ENCODE data around the gene SCAPER. TPM values are rescaled to one million over a fixed set of nuclear protein-coding genes. Genes with fewer than 3 reads are reported as not detected.

The SCAPER gene
- total RNA-seq, 1 experiment from 2014 or later = 14.7 TPM

DNA sequence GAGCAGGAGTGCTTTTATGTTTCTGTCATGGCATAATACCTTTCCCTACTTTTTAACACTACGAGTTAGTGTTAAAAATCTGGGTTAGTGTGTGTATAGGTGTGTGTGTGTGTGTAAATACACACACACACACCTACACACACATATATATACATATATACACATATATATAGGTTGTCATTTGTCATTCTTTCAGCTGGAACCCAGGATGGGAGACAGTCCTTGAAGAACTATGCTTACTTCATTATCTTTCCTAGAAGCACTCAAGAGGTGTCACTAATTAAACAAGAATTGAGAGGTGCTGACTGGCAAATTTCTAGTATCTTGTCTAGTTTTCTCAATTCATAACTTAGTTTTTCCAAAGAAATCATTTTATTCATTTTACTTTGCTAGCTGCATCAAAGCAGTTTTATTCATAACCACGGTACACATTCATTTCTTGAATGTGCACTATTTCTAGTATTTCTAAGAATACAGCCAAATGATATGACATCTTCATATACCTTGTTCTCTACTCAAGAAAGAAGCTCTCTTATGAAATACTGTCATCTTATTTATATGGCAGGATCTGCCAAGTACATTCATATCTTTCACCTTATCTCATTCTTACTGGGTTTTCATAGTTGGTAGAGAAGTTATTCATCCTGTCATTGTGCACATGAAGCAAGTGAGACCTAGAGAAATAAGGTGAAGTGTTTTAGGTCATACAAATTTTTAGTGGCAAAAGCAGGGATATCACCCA is 522.0 kb downstream of the SCAPER start:
- H3K9me3 ChIP-seq (ENCODE audit: control insufficient read depth in 1 of 2, insufficient read depth in 1 of 2, low read depth in 1 of 2, low read length in 2 of 2) = no peaks in the 10 kb centered on the region
- TF ChIP-seq, protein P1, sequence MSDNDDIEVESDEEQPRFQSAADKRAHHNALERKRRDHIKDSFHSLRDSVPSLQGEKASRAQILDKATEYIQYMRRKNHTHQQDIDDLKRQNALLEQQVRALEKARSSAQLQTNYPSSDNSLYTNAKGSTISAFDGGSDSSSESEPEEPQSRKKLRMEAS (IDR thresholded peaks at IDR 0.05) = no peak
- TF ChIP-seq CBX3 (IDR thresholded peaks at IDR 0.05; ENCODE audit: low read depth) = no peak
- TF ChIP-seq RAD21 (IDR thresholded peaks at IDR 0.05; ENCODE audit: low read depth) = no peak
- TF ChIP-seq CEBPB (IDR thresholded peaks at IDR 0.05; ENCODE audit: low read depth) = no peak
- TF ChIP-seq SIN3A (IDR thresholded peaks at IDR 0.05; ENCODE audit: low read depth) = no peak
- TF ChIP-seq POLR2A (IDR thresholded peaks at IDR 0.05; ENCODE audit: borderline replicate concordance, extremely low read depth, insufficient read depth, insufficient read length) = no peak
- no peak for TF ChIP-seq EZH2phosphoT487 (IDR thresholded peaks at IDR 0.05; ENCODE audit: borderline replicate concordance)
- no peak for TF ChIP-seq CTCF (IDR thresholded peaks at IDR 0.05 in 2 of 3, conservative IDR thresholded peaks at IDR 0.05 in 1 of 3; ENCODE audit: borderline replicate concordance in 1 of 3, insufficient read depth in 1 of 3, low read depth in 2 of 3, low read length in 2 of 3)
- TF ChIP-seq ELF1 (IDR thresholded peaks at IDR 0.05; ENCODE audit: borderline replicate concordance, low read depth) = no peak
- TF ChIP-seq ATF3 (IDR thresholded peaks at IDR 0.05) = no peak
- no peak overlapping the region for H3K4me3 ChIP-seq (replicated peaks in 1 of 2; ENCODE audit: low read depth in 1 of 2, low read length in 2 of 2)
- no peak overlapping the region for H3K4me2 ChIP-seq (ENCODE audit: low read length)
- ATAC-seq (no peak), DNase-seq (ENCODE audit: low read depth, low spot score) (no peak)
- ChIA-PET RAD21 (ENCODE audit: low non-redundant PET in 1 of 2, low total read pairs in 2 of 2, uncharacterized antibody in 2 of 2, unreplicated experiment in 2 of 2) (no interaction called here), POLR2A (no interaction called here), CTCF (no interaction called here)
- H3K4me1 ChIP-seq (ENCODE audit: control insufficient read depth in 1 of 2, insufficient read depth in 2 of 2, low read length in 2 of 2) = no peaks in the 10 kb centered on the region
- no peaks in the 10 kb centered on the region for H3K79me2 ChIP-seq (ENCODE audit: insufficient read depth, low read length)
- no peak overlapping the region for H2AFZ ChIP-seq (ENCODE audit: low read depth, low read length, poor library complexity, severe bottlenecking)
- H3K27me3 ChIP-seq (ENCODE audit: insufficient read depth, low read length) = no peaks in the 10 kb centered on the region
- H3K27ac ChIP-seq (ENCODE audit: low read depth, low read length) = no peak overlapping the region
- H3K36me3 ChIP-seq (ENCODE audit: control insufficient read depth in 1 of 2, insufficient read depth in 2 of 2, low read length in 2 of 2) = no peaks in the 10 kb centered on the region
- no peak overlapping the region for H3K9ac ChIP-seq (ENCODE audit: low read length)
- BruUV-seq (replicated peaks) = no TSS peak
- H3K9me2 ChIP-seq (ENCODE audit: insufficient read depth) = no peaks in the 10 kb centered on the region
- intact Hi-C loops (cut with micrococcal nuclease) = no loop called here
- no peaks in the 10 kb centered on the region for H4K20me1 ChIP-seq (ENCODE audit: insufficient read depth)

Data from HCT116 (cell line).